H9 (cell line): ENCODE results near the gene SCN8A. TPM values are rescaled to one million over a fixed set of nuclear protein-coding genes. Genes with fewer than 3 reads are reported as not detected.

ENCODE experiments used
- DNase-seq: peaks from one replicate; pipeline ENCODE4 v3.0.0-alpha.2; 2017
- H2AFZ ChIP-seq: one replicate; pipeline ENCODE4 v1.6.1; 2013; ENCODE audit warnings: mild to moderate bottlenecking, low read length, control low read depth, moderate library complexity
- H2AK5ac ChIP-seq: 2 replicates; pipeline ENCODE4 v1.6.1; 2013; ENCODE audit warnings: low read length, control low read depth, mixed read lengths; ENCODE audit not compliant: insufficient read length
- H2BK120ac ChIP-seq: one replicate; pipeline ENCODE4 v1.6.1; 2013; ENCODE audit warnings: low read depth, mild to moderate bottlenecking, low read length, control low read depth, inconsistent platforms; ENCODE audit not compliant: poor library complexity, severe bottlenecking
- H2BK12ac ChIP-seq: 2 replicates; pipeline ENCODE4 v1.6.1; 2013; ENCODE audit warnings: low read length, control low read depth, mixed read lengths, low read depth; ENCODE audit not compliant: insufficient read length
- H2BK15ac ChIP-seq: 2 replicates; pipeline ENCODE4 v1.6.1; 2013; ENCODE audit warnings: low read depth, low read length, control low read depth
- H2BK20ac ChIP-seq: one replicate; pipeline ENCODE4 v1.6.1; 2013; ENCODE audit warnings: low read depth, mild to moderate bottlenecking, low read length, control low read depth, inconsistent platforms; ENCODE audit not compliant: poor library complexity, severe bottlenecking
- H2BK5ac ChIP-seq: 2 replicates; pipeline ENCODE4 v1.6.1; 2013; ENCODE audit warnings: low read length, control low read depth, mixed read lengths; ENCODE audit not compliant: insufficient read length
- H3K14ac ChIP-seq: 2 replicates; pipeline ENCODE4 v1.6.1; 2013; ENCODE audit warnings: low read length, control low read depth; ENCODE audit not compliant: insufficient read depth
- H3K18ac ChIP-seq: 2 replicates; pipeline ENCODE4 v1.6.1; 2013; ENCODE audit warnings: low read depth, mild to moderate bottlenecking, mixed read lengths, low read length, control low read depth; ENCODE audit not compliant: insufficient read length
- H3K23ac ChIP-seq: 2 replicates; pipeline ENCODE4 v1.6.1; 2013; ENCODE audit warnings: low read length, control low read depth, mixed read lengths, low read depth; ENCODE audit not compliant: insufficient read length
- H3K23me2 ChIP-seq: 2 replicates; pipeline ENCODE4 v1.6.1; 2013; ENCODE audit warnings: low read depth, mild to moderate bottlenecking, mixed read lengths, low read length, control low read depth; ENCODE audit not compliant: insufficient read length, poor library complexity, severe bottlenecking
- H3K27ac ChIP-seq: 2 replicates; pipeline ENCODE4 v1.5.1; 2013; ENCODE audit warnings: low read length, control low read depth, mixed read lengths, low read depth; ENCODE audit not compliant: insufficient read length
- H3K27me3 ChIP-seq: 2 replicates; pipeline ENCODE4 v1.6.1; 2013; ENCODE audit warnings: low read length, control low read depth, inconsistent platforms; ENCODE audit not compliant: insufficient read depth
- H3K4ac ChIP-seq: 2 replicates; pipeline ENCODE4 v1.6.1; 2013; ENCODE audit warnings: low read depth, mild to moderate bottlenecking, control low read depth, inconsistent platforms, low read length, moderate library complexity
- H3K4me1 ChIP-seq: 2 replicates; pipeline ENCODE4 v1.6.1; 2013; ENCODE audit warnings: low read length, control low read depth, inconsistent platforms; ENCODE audit not compliant: insufficient read depth
- H3K4me2 ChIP-seq: 2 replicates; pipeline ENCODE4 v1.6.1; 2013; ENCODE audit warnings: low read length, control low read depth, mixed read lengths; ENCODE audit not compliant: insufficient read length, insufficient read depth
- H3K56ac ChIP-seq: 2 replicates; pipeline ENCODE4 v1.6.1; 2013; ENCODE audit warnings: low read depth, mild to moderate bottlenecking, mixed read lengths, low read length, control low read depth; ENCODE audit not compliant: insufficient read length
- H3K79me1 ChIP-seq: 2 replicates; pipeline ENCODE4 v1.6.1; 2013; ENCODE audit warnings: low read depth, mild to moderate bottlenecking, moderate library complexity, low read length, control low read depth, inconsistent platforms; ENCODE audit not compliant: insufficient read depth, poor library complexity, severe bottlenecking
- H3K79me2 ChIP-seq: 2 replicates; pipeline ENCODE4 v1.6.1; 2013; ENCODE audit warnings: low read length, control low read depth, inconsistent platforms; ENCODE audit not compliant: insufficient read depth
- H3K9ac ChIP-seq: 2 replicates; pipeline ENCODE4 v1.6.1; 2013; ENCODE audit warnings: low read length, control low read depth, mixed read lengths; ENCODE audit not compliant: insufficient read length; ENCODE audit errors: extremely low read depth
- H3K9me3 ChIP-seq: one replicate; pipeline ENCODE4 v1.6.1; 2013; ENCODE audit warnings: low read depth, low read length, inconsistent platforms; ENCODE audit not compliant: control insufficient read depth
- H3T11ph ChIP-seq: one replicate; pipeline ENCODE4 v1.6.1; 2013; ENCODE audit warnings: mild to moderate bottlenecking, low read length, control low read depth, inconsistent platforms
- H4K20me1 ChIP-seq: one replicate; pipeline ENCODE4 v1.6.1; 2013; ENCODE audit not compliant: control insufficient read depth, insufficient read length, insufficient read depth
- H4K5ac ChIP-seq: 2 replicates; pipeline ENCODE4 v1.6.1; 2013; ENCODE audit warnings: low read depth, mild to moderate bottlenecking, mixed read lengths, low read length, control low read depth; ENCODE audit not compliant: insufficient read length
- H4K8ac ChIP-seq: replicated peaks from 2 replicates; pipeline ENCODE4 v1.6.1; 2013; ENCODE audit warnings: low read length, control low read depth, mixed read lengths, low read depth; ENCODE audit not compliant: insufficient read length
- H4K91ac ChIP-seq: 2 replicates; pipeline ENCODE4 v1.6.1; 2013; ENCODE audit warnings: low read depth, mild to moderate bottlenecking, moderate library complexity, mixed read lengths, low read length, control low read depth; ENCODE audit not compliant: insufficient read length
- H3K27ac Mint-ChIP-seq, 3 experiments: 2 replicates in 2 of 3; 3 replicates in 1 of 3; pipeline ENCODE4 v1.8.0; 2020 to 2021; ENCODE audit warnings: mixed read lengths in 3 of 3, mild to moderate bottlenecking in 1 of 3, moderate library complexity in 1 of 3
- H3K27me3 Mint-ChIP-seq: 2 replicates; pipeline ENCODE4 v1.8.0; 2021; ENCODE audit warnings: low read depth, mild to moderate bottlenecking, moderate library complexity, mixed read lengths
- H3K36me3 Mint-ChIP-seq, 3 experiments: 2 replicates in 2 of 3; 3 replicates in 1 of 3; pipeline ENCODE4 v1.8.0; 2020 to 2021; ENCODE audit warnings: low read depth in 3 of 3, mixed read lengths in 3 of 3; ENCODE audit not compliant: insufficient read depth in 1 of 3
- H3K4me1 Mint-ChIP-seq, 2 experiments: 2 replicates each; pipeline ENCODE4 v1.8.0; 2020; ENCODE audit warnings: mixed read lengths in 2 of 2
- H3K4me3 Mint-ChIP-seq, 2 experiments: 2 replicates in 1 of 2; 3 replicates in 1 of 2; pipeline ENCODE4 v1.8.0; 2020 to 2021; ENCODE audit warnings: mild to moderate bottlenecking in 2 of 2, mixed read lengths in 2 of 2, moderate library complexity in 1 of 2
- H3K9me3 Mint-ChIP-seq, 2 experiments: 2 replicates in 1 of 2; 3 replicates in 1 of 2; pipeline ENCODE4 v1.8.0; 2020; ENCODE audit warnings: mild to moderate bottlenecking in 2 of 2, mixed read lengths in 2 of 2, moderate library complexity in 1 of 2
- WGBS: extraction: QIAGEN DNeasy Blood & Tissue Kit; methylation state at CpG from one replicate; pipeline ENCODE4 v1.1.7; 2013; ENCODE audit warnings: missing lambda C conversion rate, low lambda C conversion rate, mixed read lengths; ENCODE audit not compliant: insufficient read length; ENCODE audit errors: extremely low coverage; 5-methylcytosine and 5-hydroxymethylcytosine counted together
- total RNA-seq: library from RNA; stranded (reverse); gene quantifications from 2 replicates; pipeline ENCODE4 v1.2.1, GENCODE V29; 2021
- TF ChIP-seq, protein P1 (sequence below): fragments of 200-600 bp; sonication (generic); conservative IDR thresholded peaks from 3 replicates; pipeline ENCODE4 v1.8.0; 2021; ENCODE audit warnings: antibody characterized with exemption, mild to moderate bottlenecking

The SCN8A gene
- total RNA-seq, 1 experiment from 2014 or later = 15.2 TPM

DNA sequence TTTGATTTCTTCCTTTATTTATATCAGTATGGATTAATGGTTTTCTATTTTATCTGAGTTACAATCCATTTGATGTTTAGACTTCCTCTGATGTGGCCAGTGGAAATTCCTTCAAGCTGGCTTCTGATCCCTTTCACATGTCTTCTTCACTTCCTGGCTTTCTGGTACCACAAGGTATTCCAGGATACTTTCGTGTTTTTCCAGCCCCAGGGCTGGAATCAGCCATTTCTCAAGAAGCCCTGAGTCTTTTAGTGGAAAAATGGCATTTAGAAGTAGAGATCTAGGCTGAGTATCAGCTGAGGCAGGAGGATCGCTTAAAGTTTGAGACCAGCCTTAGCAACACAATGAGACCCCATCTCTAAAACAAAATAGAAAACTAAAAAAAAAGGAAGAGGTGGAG is 164.2 kb downstream of the SCN8A start:
- Histone ChIP-seq H3K4me2 (no peak overlapping the region), H4K5ac (no peak overlapping the region), H3K23ac (no peak overlapping the region), H3K14ac (no peak overlapping the region), H3K79me2 (no peaks in the 10 kb centered on the region), H4K8ac (no peak overlapping the region), H2AK5ac (no peak overlapping the region), H3K4ac (no peak overlapping the region), H2BK5ac (no peak overlapping the region), H3K4me1 (0 out of 2 replicates have a peak, but pooled peaks cover 3% of the 10 kb centered on the region), H2BK20ac (no peak overlapping the region), H3K27ac (no peak overlapping the region), H3K23me2 (no peaks in the 10 kb centered on the region), H3K56ac (no peak overlapping the region), H4K91ac (no peak overlapping the region), H3K9me3 (no peaks in the 10 kb centered on the region), H2AFZ (no peak overlapping the region), H3K27me3 (no peaks in the 10 kb centered on the region), H3K9ac (no peak overlapping the region), H2BK15ac (no peak overlapping the region), H2BK120ac (no peak overlapping the region), H2BK12ac (no peak overlapping the region), H3T11ph (no peak overlapping the region), H3K18ac (no peak overlapping the region), H3K79me1 (no peaks in the 10 kb centered on the region), H4K20me1 (no peaks in the 10 kb centered on the region)
- DNase-seq = no peak
- Mint-ChIP-seq H3K9me3 (no peaks in the 10 kb centered on the region), H3K27me3 (no peaks in the 10 kb centered on the region; the same call in 1 of the 2 replicates), H3K4me3 (no peak overlapping the region), H3K27ac (no peak overlapping the region), H3K4me1 (peaks cover 0 to 3% of the 10 kb centered on the region in 2 experiments; a peak in 1 of 4 replicates), H3K36me3 (peaks cover 9 to 39% (median 28%) of the 10 kb centered on the region in 3 experiments; a peak in 6 of 7 replicates)
- TF ChIP-seq, protein P1, sequence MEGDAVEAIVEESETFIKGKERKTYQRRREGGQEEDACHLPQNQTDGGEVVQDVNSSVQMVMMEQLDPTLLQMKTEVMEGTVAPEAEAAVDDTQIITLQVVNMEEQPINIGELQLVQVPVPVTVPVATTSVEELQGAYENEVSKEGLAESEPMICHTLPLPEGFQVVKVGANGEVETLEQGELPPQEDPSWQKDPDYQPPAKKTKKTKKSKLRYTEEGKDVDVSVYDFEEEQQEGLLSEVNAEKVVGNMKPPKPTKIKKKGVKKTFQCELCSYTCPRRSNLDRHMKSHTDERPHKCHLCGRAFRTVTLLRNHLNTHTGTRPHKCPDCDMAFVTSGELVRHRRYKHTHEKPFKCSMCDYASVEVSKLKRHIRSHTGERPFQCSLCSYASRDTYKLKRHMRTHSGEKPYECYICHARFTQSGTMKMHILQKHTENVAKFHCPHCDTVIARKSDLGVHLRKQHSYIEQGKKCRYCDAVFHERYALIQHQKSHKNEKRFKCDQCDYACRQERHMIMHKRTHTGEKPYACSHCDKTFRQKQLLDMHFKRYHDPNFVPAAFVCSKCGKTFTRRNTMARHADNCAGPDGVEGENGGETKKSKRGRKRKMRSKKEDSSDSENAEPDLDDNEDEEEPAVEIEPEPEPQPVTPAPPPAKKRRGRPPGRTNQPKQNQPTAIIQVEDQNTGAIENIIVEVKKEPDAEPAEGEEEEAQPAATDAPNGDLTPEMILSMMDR = no peak
- WGBS = no CpG with 5 or more reads among the region's 2 CpGs
